Gastroesophageal sphincter (tissue), 4 donors: Measurements from ENCODE around the gene ARG2. TPM values are rescaled to one million over a fixed set of nuclear protein-coding genes. Genes with fewer than 3 reads are reported as not detected.
"Not testable (repeated sequence)": the region's sequence is repeated elsewhere in the genome, so short reads cannot be mapped to it uniquely, and the experiment has no call there.

ENCODE experiments used
- ATAC-seq: fragments of 150-250 bp; one replicate; pipeline ENCODE4 v1.9.1; 2016; ENCODE audit warnings: mild to moderate bottlenecking, moderate library complexity
- H3K27ac ChIP-seq, 4 donors: fragments of 200-600 bp; sonication (generic) in 3 of 4; 1 replicate in 3 of 4; 2 replicates in 1 of 4; pipeline ENCODE4 v1.5.1; 2016 to 2019
- H3K27me3 ChIP-seq: fragments of 200-600 bp; sonication (generic); one replicate; pipeline ENCODE4 v1.5.1; 2019
- H3K36me3 ChIP-seq, 2 donors: fragments of 200-600 bp; sonication (generic); one replicate each; pipeline ENCODE4 v1.5.1; 2019; ENCODE audit warnings: control low read depth in 1 of 2
- H3K4me1 ChIP-seq, 3 donors: fragments of 200-600 bp; sonication (generic); 1 replicate in 2 of 3; 2 replicates in 1 of 3; pipeline ENCODE4 v1.5.1; 2016 to 2019; ENCODE audit warnings: control low read depth in 2 of 3
- H3K4me3 ChIP-seq, 2 donors: fragments of 200-600 bp; sonication (generic); one replicate each; pipeline ENCODE4 v1.5.1; 2019; ENCODE audit warnings: mild to moderate bottlenecking in 1 of 2, moderate library complexity in 1 of 2
- H3K9me3 ChIP-seq, 3 donors: fragments of 200-600 bp; sonication (generic); one replicate each; pipeline ENCODE4 v1.5.1; 2017 to 2019; ENCODE audit warnings: control low read depth in 2 of 3
- CTCF ChIP-seq, 4 experiments: fragments of 200-600 bp in 2 of 4; fragments of 450-650 bp in 2 of 4; sonication (generic) in 1 of 4; IDR thresholded peaks; one replicate each; pipeline ENCODE4 v1.5.1; 2017 to 2019; ENCODE audit warnings: antibody characterized with exemption in 4 of 4, mild to moderate bottlenecking in 2 of 4, moderate library complexity in 2 of 4
- EP300 ChIP-seq: sonication (generic); formaldehyde crosslinking; IDR thresholded peaks from one replicate; pipeline ENCODE4 v1.6.1; 2017; ENCODE audit warnings: antibody characterized with exemption, mild to moderate bottlenecking
- POLR2A ChIP-seq, 2 donors: fragments of 450-650 bp; IDR thresholded peaks; one replicate each; pipeline ENCODE4 v1.6.1; 2017; ENCODE audit warnings: antibody characterized with exemption in 2 of 2, mild to moderate bottlenecking in 2 of 2, moderate library complexity in 1 of 2
- POLR2AphosphoS5 ChIP-seq: sonication (generic); formaldehyde crosslinking; IDR thresholded peaks from one replicate; pipeline ENCODE4 v1.6.1; 2017; ENCODE audit warnings: antibody characterized with exemption
- WGBS, 2 donors: methylation state at CpG; one replicate each; pipeline ENCODE4 v1.1.5; 2018; ENCODE audit warnings: low coverage in 1 of 2; 5-methylcytosine and 5-hydroxymethylcytosine counted together
- total RNA-seq, 4 donors: library from RNA; depleted of rRNA; stranded (reverse); fragments of >200 nt; gene quantifications; one replicate each; pipeline ENCODE4 v1.1.0, GENCODE V29; 2016

Gene ARG2
- total RNA-seq, 4 donors from 2014 or later = 5.7 to 24.7 (median 14.9) TPM

DNA sequence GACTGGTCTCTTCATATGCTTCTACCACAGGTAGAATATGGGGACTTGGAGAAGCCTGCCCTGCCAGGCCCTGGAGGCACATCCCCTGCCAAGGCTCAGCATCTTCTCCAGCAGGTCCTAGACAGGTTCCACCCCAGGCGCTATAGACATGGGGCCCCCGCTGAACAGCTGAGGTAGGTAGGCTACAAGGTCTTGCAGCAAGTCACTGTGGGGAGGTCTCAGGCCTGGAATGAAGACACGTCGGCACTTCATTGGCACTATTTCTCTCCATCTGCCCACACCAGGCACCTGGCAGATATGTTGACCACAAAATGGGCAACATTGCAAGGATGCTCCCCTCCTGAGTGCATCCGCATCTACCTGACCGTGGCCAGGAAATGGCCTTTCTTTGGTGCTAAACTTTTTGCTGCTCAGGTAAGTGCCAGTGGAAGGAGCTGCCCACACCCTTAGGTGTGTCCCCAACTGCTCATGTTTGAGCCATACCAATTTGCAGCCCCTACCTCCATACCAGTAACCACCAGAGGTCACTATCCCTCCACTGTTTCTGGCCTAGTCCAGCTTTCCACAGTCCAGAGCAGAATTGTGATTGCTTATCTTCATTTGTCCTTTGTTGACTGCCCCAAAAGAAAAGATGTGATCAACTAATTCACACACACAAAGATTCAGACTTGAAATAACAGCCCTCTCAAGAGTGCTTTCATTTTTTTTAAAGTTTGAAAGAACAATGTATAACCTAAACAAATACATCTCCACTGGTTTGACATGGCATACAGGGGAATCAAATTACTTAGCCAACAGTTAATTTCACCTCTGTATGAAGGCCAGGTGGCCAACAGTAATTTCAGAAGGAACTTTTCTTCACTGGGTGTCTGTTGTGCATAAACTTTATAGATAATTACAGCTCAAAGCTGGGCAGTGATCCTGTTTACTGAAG, 35.7 kb upstream of the ARG2 start:
- Histone ChIP-seq H3K4me1 (no peaks in the 10 kb centered on the region), H3K27me3 (no peaks in the 10 kb centered on the region), H3K4me3 (no peak overlapping the region), H3K27ac (no peak overlapping the region), H3K9me3 (no peaks in the 10 kb centered on the region), H3K36me3 (peaks cover 0 to 85% of the 10 kb centered on the region in 2 donors)
- WGBS, 2 donors = 83 to 100% methylated on average over 1 to 2 of the region's 6 CpGs
- no peak for TF ChIP-seq EP300
- no peak for TF ChIP-seq POLR2AphosphoS5
- no peak for TF ChIP-seq POLR2A (IDR thresholded peaks at IDR 0.05)
- TF ChIP-seq CTCF (IDR thresholded peaks at IDR 0.05) = peak in 3 of 4 experiments; percentile 46 to 58 (median 50)
- ATAC-seq = peak; percentile 67

DNA sequence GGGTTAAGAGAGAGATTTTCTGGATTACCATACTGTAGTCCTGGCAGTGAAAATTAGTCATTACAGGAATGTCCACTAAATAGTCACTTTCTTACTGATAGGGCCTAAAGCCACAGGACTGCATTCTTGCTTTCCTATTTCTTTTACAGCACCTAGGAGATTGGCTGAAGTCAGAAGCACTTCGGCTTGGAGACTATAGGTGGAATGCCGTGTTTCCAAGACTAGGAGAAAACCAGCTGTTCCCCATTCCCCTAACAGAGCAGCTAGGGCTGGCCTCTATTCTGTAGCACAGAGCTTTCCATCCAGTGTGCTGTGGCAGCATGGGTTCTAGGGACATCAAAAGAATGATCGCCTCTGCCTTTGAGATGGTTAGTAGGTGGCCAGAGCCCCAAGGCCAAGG, 34.7 kb upstream of the ARG2 start:
- Histone ChIP-seq H3K9me3 (no peaks in the 10 kb centered on the region), H3K27ac (no peak overlapping the region), H3K4me3 (no peak overlapping the region), H3K27me3 (no peaks in the 10 kb centered on the region), H3K4me1 (no peaks in the 10 kb centered on the region), H3K36me3 (peaks cover 0 to 85% of the 10 kb centered on the region in 2 donors)
- ATAC-seq = no peak
- TF ChIP-seq EP300 (no peak), POLR2A (IDR thresholded peaks at IDR 0.05) (no peak), POLR2AphosphoS5 (no peak), CTCF (IDR thresholded peaks at IDR 0.05) (no peak)
- 100% methylated on average over 1 to 3 of the region's 3 CpGs for WGBS, 2 donors

GRCh38 chr14:67586369-67586768, 33.4 kb upstream of the ARG2 start:
- TF ChIP-seq POLR2AphosphoS5 (no peak), EP300 (no peak), POLR2A (IDR thresholded peaks at IDR 0.05) (no peak), CTCF (IDR thresholded peaks at IDR 0.05) (no peak)
- H3K36me3 ChIP-seq = peaks cover 0 to 85% of the 10 kb centered on the region in 2 donors
- H3K27me3 ChIP-seq = no peaks in the 10 kb centered on the region
- H3K27ac ChIP-seq = no peak overlapping the region
- peak; percentile 28 for ATAC-seq
- H3K9me3 ChIP-seq = no peaks in the 10 kb centered on the region
- no peaks in the 10 kb centered on the region for H3K4me1 ChIP-seq
- WGBS, 2 donors = 73 to 81% methylated on average over 4 of the region's 4 CpGs
- no peak overlapping the region for H3K4me3 ChIP-seq

GRCh38 chr14:67589204-67589770, 30.4 kb upstream of the ARG2 start:
- no peaks in the 10 kb centered on the region for H3K9me3 ChIP-seq
- ATAC-seq = no peak
- peaks cover 0 to 94% of the 10 kb centered on the region in 2 donors for H3K36me3 ChIP-seq
- H3K4me3 ChIP-seq = no peak overlapping the region
- WGBS, 2 donors = 38 to 83% methylated on average over 2 of the region's 2 CpGs
- no peak for TF ChIP-seq EP300
- TF ChIP-seq CTCF (IDR thresholded peaks at IDR 0.05) = no peak
- no peak for TF ChIP-seq POLR2A (IDR thresholded peaks at IDR 0.05)
- no peak for TF ChIP-seq POLR2AphosphoS5
- no peaks in the 10 kb centered on the region for H3K4me1 ChIP-seq
- H3K27me3 ChIP-seq = no peaks in the 10 kb centered on the region
- no peak overlapping the region for H3K27ac ChIP-seq

GRCh38 chr14:67593650-67594049, 26.1 kb upstream of the ARG2 start:
- H3K9me3 ChIP-seq, H3K27me3 ChIP-seq, H3K4me3 ChIP-seq, H3K4me1 ChIP-seq, H3K27ac ChIP-seq, ATAC-seq: not testable (repeated sequence)
- 0 to 44% methylated on average over 1 of the region's 1 CpG for WGBS, 2 donors
- peaks cover 0 to 65% of the 10 kb centered on the region in 2 donors for H3K36me3 ChIP-seq
